Ishikawa (cell line): Measurements from ENCODE around the gene GALNTL6.

Experiments used
- CEBPB ChIP-seq: IDR thresholded peaks from 2 replicates; pipeline ENCODE4 v1.6.1; 2012
- CREB1 ChIP-seq: IDR thresholded peaks from 2 replicates; pipeline ENCODE4 v1.6.1; 2012; ENCODE audit warnings: low read depth
- EGR1 ChIP-seq: IDR thresholded peaks from 2 replicates; pipeline ENCODE4 v1.6.1; 2012
- EP300 ChIP-seq: IDR thresholded peaks from 2 replicates; pipeline ENCODE4 v1.6.1; 2012; ENCODE audit warnings: borderline replicate concordance
- FOXM1 ChIP-seq: IDR thresholded peaks from 2 replicates; pipeline ENCODE4 v1.6.1; 2012; ENCODE audit warnings: low read depth, borderline replicate concordance
- NFIC ChIP-seq: IDR thresholded peaks from 2 replicates; pipeline ENCODE4 v1.6.1; 2012
- RAD21 ChIP-seq: IDR thresholded peaks from 2 replicates; pipeline ENCODE4 v1.6.1; 2012; ENCODE audit warnings: low read depth
- TAF1 ChIP-seq: IDR thresholded peaks from 2 replicates; pipeline ENCODE4 v1.6.1; 2012; ENCODE audit warnings: low read depth, mild to moderate bottlenecking
- TCF12 ChIP-seq: IDR thresholded peaks from 2 replicates; pipeline ENCODE4 v1.6.1; 2012; ENCODE audit warnings: low read depth
- TEAD4 ChIP-seq: IDR thresholded peaks from 2 replicates; pipeline ENCODE4 v1.6.1; 2012
- USF1 ChIP-seq: IDR thresholded peaks from 2 replicates; pipeline ENCODE4 v1.6.1; 2012
- YY1 ChIP-seq: IDR thresholded peaks from 2 replicates; pipeline ENCODE4 v1.6.1; 2012; ENCODE audit warnings: low read depth
- ZBTB7A ChIP-seq: IDR thresholded peaks from 2 replicates; pipeline ENCODE4 v1.6.1; 2012; ENCODE audit warnings: low read depth
- TF ChIP-seq, protein P1 (sequence below): IDR thresholded peaks from 2 replicates; pipeline ENCODE4 v1.6.1; 2012; ENCODE audit warnings: low read depth, mild to moderate bottlenecking
- TF ChIP-seq, protein P2 (sequence below): IDR thresholded peaks from 2 replicates; pipeline ENCODE4 v1.6.1; 2012

Gene GALNTL6

GRCh38 chr4:172819353-172819752 lies 1006.1 kb downstream of the GALNTL6 start:
- TF ChIP-seq YY1, result no peak
- no peak for TF ChIP-seq FOXM1
- TF ChIP-seq, protein P1, sequence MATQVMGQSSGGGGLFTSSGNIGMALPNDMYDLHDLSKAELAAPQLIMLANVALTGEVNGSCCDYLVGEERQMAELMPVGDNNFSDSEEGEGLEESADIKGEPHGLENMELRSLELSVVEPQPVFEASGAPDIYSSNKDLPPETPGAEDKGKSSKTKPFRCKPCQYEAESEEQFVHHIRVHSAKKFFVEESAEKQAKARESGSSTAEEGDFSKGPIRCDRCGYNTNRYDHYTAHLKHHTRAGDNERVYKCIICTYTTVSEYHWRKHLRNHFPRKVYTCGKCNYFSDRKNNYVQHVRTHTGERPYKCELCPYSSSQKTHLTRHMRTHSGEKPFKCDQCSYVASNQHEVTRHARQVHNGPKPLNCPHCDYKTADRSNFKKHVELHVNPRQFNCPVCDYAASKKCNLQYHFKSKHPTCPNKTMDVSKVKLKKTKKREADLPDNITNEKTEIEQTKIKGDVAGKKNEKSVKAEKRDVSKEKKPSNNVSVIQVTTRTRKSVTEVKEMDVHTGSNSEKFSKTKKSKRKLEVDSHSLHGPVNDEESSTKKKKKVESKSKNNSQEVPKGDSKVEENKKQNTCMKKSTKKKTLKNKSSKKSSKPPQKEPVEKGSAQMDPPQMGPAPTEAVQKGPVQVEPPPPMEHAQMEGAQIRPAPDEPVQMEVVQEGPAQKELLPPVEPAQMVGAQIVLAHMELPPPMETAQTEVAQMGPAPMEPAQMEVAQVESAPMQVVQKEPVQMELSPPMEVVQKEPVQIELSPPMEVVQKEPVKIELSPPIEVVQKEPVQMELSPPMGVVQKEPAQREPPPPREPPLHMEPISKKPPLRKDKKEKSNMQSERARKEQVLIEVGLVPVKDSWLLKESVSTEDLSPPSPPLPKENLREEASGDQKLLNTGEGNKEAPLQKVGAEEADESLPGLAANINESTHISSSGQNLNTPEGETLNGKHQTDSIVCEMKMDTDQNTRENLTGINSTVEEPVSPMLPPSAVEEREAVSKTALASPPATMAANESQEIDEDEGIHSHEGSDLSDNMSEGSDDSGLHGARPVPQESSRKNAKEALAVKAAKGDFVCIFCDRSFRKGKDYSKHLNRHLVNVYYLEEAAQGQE, result no peak
- TF ChIP-seq TAF1, result no peak
- no peak for TF ChIP-seq ZBTB7A
- TF ChIP-seq USF1, result no peak
- no peak for TF ChIP-seq EGR1
- no peak for TF ChIP-seq EP300
- TF ChIP-seq NFIC, result no peak
- no peak for TF ChIP-seq TCF12
- no peak for TF ChIP-seq TEAD4
- TF ChIP-seq CEBPB, result no peak
- no peak for TF ChIP-seq CREB1
- TF ChIP-seq RAD21, result no peak
- TF ChIP-seq, protein P2, sequence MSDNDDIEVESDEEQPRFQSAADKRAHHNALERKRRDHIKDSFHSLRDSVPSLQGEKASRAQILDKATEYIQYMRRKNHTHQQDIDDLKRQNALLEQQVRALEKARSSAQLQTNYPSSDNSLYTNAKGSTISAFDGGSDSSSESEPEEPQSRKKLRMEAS, result no peak

- TF ChIP-seq CEBPB, result no peak
- TF ChIP-seq EGR1, result no peak
- no peak for TF ChIP-seq YY1
- no peak for TF ChIP-seq USF1
- no peak for TF ChIP-seq FOXM1
- no peak for TF ChIP-seq CREB1
- no peak for TF ChIP-seq EP300
- TF ChIP-seq, protein P2, result no peak
- no peak for TF ChIP-seq ZBTB7A
- no peak for TF ChIP-seq NFIC
- no peak for TF ChIP-seq TEAD4
These were observed 1009.1 kb downstream of the GALNTL6 start for GRCh38 chr4:172822331-172822730.

- TF ChIP-seq NFIC (no peak), FOXM1 (no peak), EP300 (no peak), EGR1 (no peak), RAD21 (no peak), TAF1 (no peak), CEBPB (no peak), YY1 (no peak), USF1 (no peak), CREB1 (no peak), TEAD4 (no peak), TCF12 (no peak), ZBTB7A (no peak)
- TF ChIP-seq, protein P2, result no peak
- TF ChIP-seq, protein P1, result no peak
These were observed 1013.1 kb downstream of the GALNTL6 start for GRCh38 chr4:172826346-172826745.

DNA sequence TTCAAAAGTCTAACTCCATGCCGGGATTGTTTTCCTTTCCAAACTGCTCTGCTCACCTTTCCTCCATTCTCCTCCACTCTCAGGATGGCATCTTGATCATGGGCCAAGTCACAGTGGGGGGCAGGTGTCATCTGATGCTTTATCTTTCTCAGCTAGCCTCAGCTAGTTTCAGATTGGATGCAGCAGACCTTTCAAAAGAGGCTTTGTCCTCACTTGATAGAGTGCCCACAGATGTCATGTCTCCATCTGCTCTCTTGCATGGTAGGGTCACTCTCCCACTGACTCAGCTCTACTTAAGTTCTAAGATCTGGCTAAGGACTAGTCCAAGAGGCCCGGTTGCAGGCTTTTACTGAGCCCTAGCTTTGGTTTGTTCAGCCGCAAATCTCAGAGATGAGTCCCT lies 1013.7 kb downstream of the GALNTL6 start:
- TF ChIP-seq NFIC, result no peak
- no peak for TF ChIP-seq EP300
- no peak for TF ChIP-seq RAD21
- no peak for TF ChIP-seq ZBTB7A
- TF ChIP-seq TCF12, result no peak
- no peak for TF ChIP-seq TAF1
- TF ChIP-seq USF1, result no peak
- TF ChIP-seq CEBPB, result no peak
- TF ChIP-seq, protein P2, result no peak
- TF ChIP-seq, protein P1, result no peak
- no peak for TF ChIP-seq EGR1
- no peak for TF ChIP-seq YY1
- no peak for TF ChIP-seq TEAD4
